HG03064 (cell line): ENCODE data around the gene PDCD7.
"Not testable (repeated sequence)": the region's sequence is repeated elsewhere in the genome, so short reads cannot be mapped to it uniquely, and the experiment has no call there.

ENCODE experiments used
- ATAC-seq: cut with Tn5 transposase; IDR thresholded peaks from one replicate; pipeline ENCODE4 v1.9.1; 2021; ENCODE audit warnings: low read depth; ENCODE audit not compliant: unreplicated experiment

Gene PDCD7

DNA sequence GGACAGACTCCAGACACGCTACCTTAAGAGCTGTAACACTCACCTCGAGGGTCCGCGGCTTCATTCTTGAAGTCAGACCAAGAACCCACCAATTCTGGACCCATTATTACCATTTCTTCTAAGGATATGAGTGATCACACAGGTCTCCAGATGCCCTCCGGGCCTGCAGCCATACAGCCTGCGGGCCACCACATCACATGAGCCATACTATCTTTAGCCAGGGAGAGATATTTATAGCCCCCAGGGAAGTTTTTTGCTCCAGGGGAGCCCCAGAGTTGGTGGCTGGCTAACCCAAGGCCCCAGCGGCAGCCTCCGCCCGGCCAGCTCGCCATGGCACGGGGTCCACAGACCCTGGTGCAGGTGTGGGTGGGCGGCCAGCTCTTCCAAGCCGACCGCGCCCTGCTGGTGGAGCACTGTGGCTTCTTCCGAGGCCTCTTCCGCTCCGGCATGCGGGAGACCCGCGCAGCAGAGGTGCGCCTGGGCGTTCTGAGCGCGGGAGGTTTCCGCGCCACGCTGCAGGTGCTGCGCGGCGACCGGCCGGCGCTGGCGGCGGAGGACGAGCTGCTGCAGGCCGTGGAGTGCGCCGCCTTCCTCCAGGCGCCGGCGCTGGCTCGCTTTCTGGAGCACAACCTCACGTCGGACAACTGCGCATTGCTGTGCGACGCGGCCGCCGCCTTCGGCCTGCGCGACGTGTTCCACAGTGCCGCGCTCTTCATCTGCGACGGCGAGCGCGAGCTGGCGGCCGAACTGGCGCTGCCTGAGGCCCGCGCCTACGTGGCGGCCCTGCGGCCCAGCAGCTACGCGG is 56.9 kb downstream of the PDCD7 start, which contains the start of gene KBTBD13:
Gene KBTBD13, plus strand, starts transcription at position 261 of the 805 bp plus-strand sequence. Its CDS starts 70 bp downstream, at position 331.
- ATAC-seq: no peak

DNA sequence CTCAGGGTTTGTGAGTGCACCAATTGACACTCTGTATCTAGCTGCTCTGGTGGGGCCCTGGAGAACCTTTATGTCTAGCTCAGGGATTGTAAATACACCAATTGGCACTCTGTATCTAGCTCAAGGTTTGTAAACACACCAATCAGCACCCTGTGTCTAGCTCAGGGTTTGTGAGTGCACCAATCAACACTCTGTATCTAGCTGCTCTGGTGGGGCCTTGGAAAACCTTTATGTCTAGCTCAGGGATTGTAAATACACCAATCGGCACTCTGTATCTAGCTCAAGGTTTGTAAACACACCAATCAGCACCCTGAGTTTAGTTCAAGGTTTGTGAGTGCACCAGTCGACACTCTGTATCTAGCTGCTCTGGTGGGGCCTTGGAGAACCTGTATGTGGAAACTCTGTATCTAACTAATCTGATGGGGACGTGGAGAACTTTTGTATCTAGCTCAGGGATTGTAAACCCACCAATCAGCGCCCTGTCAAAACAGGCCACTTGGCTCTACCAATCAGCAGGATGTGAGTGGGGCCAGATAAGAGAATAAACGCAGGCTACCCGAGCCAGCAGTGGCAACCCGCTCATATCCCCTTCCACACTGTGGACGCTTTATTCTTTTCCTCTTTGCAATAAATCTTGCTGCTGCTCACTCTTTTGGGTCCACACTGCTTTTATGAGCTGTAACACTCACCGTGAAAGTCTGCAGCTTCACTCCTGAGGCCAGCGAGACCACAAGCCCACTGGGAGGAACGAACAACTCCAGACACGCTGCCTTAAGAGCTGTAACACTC is 57.8 kb downstream of the PDCD7 start:
- not testable (repeated sequence) for ATAC-seq

DNA sequence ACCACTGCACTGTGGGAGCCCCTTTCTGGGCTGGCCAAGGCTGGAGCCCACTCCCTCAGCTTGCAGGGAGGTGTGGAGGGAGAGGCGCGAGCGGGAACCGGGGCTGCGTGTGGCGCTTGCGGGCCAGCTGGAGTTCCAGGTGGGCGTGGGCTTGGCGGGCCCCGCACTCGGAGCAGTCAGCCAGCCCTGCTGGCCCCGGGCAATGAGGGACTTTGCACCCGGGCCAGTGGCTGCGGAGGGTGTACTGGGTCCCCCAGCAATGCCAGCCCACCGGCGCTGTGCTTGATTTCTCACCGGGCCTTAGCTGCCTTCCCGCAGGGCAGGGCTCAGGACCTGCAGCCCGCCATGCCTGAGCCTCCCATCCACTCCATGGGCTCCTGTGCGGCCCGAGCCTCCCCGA is 58.7 kb downstream of the PDCD7 start:
- ATAC-seq: not testable (repeated sequence)

DNA sequence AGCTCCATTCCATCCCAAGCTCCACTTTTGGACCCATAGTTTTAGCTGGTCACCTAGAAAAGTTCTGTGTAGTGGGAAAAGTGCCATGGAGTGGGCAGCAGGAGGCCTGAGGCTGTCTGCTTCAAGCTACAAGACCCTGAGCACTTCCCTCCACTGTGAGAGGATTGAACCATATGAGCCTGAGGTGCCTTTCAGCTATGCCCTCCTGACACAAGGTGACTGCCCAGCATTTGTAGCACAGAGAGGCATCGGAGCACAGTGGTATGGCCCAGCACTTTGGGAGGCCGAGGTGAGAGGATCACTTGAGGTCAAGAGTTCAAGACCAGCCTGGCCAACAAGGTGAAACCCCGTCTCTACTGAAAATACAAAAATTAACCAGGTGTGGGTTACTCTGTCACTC is 61.0 kb downstream of the PDCD7 start:
- ATAC-seq: no peak

DNA sequence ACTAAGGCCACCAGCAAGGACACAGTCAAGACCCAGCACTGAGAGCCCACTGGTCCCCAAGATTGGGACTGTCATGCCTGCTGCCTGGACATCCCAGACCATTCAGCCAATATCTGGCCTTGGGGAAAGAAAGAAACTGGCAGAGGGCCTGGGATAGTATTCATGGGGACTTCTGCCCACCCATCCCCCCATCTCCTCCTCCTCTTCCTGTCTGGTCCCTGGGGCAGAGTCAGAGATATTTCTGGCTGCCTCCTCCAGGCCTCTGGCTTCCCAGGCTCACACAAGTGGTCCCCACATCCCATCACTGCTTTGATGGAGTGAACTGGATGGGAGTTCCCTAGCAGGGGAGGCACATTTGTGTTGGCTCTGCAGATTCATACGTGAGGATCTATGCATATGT is 61.6 kb downstream of the PDCD7 start:
- ATAC-seq: no peak

DNA sequence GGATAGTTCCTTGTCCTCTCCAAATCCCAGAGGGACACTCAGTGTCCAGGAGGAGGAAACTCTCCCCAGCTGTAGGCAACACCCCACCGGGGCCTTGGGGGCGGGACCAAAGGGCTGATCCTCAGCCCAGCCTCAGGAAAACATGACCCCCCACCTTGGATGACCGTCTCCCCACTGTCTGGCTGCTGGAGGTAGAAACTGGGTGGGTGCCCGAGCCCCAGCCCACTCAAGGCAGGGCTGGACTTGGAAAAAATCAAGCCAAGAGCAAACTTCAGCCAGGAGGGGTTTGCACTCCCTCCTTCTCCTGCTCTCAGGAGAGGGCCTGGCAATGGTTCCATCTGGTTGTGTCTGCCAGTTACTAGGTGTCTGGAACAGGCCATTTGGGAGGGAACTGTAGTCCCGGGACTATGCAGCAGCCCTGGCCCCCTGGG is 62.2 kb downstream of the PDCD7 start:
- no peak for ATAC-seq

DNA sequence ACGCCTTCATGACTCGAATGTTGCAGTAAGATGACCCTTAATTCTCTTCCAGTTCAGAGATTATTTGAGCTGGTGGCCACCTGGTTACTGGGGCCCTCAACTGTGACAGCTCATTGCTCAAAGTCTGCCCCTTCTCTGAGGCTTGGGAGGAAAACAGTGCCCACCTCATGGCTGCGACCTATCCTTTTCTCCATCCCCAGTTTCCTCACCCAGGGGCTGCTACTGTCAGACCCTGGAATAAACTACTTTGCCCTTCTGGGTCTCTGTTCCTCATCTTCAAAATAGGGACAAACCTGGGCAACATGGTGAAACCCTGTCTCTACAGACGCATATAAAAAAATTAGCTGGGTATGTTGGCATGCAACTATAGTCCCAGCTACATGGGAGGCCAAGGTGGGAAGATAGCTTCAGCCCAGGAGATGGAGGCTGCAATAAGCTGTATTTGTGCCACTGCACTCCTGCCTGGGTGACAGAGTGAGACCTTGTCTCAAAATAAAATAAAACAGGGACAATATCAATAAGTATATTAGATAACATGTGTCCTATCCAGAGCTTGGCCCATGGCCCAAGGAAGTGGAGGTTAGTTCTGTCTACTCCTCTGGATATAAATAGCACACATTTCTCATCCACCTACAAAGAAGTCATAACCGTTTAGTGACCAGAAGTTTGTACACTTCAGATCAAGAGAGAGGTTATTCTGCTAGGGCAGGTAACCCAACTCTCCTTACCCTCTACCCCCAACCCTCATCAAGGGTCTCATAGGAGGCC is 63.6 kb downstream of the PDCD7 start:
- ATAC-seq: no peak

DNA sequence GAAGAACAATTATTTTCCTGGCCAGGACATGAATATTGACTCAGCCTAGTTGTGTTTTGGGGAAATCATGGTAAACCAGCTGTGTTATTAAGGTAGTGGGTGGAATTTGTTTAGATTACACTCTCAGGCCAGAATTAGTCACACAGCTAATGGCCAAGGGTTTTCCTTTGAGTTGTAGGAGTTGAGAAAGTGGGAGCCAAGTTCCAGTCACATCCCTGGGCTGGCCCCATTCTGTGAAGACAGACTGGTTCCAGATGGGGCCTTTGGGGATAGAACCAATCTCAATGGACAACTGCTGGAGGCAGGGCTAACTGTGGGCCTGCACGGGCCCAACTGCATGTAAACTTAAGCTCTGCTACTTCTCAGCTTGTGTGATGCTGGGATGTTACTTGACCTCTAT is 64.4 kb downstream of the PDCD7 start:
- ATAC-seq: no peak

DNA sequence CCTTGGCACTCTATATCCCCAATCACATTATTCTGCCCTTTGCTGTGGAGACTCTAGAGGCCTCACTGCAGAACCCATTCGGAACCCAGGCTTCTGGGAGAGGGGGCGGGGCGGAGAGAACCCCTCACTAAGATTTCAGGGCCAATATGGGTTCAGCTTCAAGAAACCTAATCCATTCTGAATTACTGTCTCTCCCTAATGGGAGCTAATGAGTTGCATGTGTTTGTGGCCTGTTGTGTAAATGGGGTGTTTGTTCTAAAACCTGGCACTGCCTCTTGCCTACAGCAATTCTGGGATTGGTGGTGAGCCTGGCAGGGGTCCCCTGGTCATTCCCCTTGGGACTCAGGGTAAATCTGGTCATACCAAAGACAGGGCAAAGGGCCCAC is 65.2 kb downstream of the PDCD7 start:
- no peak for ATAC-seq

DNA sequence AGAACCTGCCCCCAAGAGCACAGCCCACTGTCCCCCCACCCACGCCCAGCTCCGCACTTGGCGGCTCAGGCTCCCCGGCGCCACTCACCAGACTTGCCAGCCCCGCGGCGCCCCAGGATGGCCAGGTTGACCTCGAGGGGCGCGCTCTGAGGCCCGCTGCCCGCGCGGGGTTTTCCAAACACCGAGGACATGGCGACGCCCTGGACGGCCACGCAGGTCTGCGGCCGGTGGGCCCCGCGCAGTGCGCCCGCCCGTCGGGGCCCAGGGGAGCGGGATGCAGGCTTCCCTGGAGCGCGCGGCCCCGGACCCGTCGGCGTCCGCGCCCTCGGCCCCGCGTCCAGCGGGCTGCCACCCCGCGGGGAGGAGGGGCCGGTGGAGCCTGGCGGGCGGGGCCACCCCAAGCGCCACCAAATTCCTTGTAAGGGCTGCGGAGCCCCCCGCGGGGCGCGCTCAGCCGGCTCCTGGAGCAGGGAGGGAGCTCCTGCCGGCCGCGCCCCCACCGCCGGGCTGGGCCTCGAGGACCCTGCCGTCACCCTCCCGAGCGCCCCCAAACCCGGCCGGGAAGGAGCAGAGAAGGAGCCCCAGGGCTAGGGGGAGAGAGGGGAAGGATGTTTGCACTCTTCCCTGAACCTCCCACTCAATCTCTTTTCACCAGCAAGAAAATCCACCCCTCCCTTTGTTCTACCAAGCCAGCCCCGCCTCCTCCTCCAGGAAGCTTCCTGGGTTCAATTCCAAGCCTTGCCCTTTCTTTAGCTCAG is 65.8 kb downstream of the PDCD7 start, which contains the start of gene RASL12:
Gene RASL12, minus strand, starts transcription at position 347 of the 758 bp plus-strand sequence. Its CDS starts 156 bp downstream, at position 191.
- ATAC-seq: no peak
